GM19438 (cell line): ENCODE results near the gene CTXN3.
"Not testable (repeated sequence)": the region's sequence is repeated elsewhere in the genome, so short reads cannot be mapped to it uniquely, and the experiment has no call there.

ENCODE experiments used
- ATAC-seq: cut with Tn5 transposase; IDR thresholded peaks from one replicate; pipeline ENCODE4 v1.9.1; 2021; ENCODE audit warnings: low read depth; ENCODE audit not compliant: unreplicated experiment

CTXN3 gene

DNA sequence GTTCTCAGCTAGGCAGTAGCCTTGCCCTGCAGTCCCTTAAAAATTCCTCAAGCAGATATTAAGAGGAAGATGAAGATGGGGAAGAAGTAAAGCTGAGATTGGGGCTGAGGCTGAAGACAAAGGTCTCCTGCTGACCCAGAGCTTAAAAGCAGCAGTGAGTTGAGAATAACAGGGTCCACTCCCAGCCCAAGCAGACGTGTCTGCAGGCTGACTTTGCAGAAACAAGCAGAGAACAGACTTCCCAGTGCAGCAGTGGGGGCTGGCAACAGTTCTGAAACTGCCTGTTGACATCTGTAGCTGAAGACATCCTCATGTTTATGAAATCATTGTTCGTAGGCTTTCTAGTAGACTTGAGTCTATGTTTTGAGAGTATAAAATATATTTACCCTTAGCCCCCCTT, 1.1 kb downstream of the CTXN3 start:
- ATAC-seq: no peak

- no peak for ATAC-seq
Measured at GRCh38 chr5:127650649-127651048, 1.8 kb downstream of the CTXN3 start.

DNA sequence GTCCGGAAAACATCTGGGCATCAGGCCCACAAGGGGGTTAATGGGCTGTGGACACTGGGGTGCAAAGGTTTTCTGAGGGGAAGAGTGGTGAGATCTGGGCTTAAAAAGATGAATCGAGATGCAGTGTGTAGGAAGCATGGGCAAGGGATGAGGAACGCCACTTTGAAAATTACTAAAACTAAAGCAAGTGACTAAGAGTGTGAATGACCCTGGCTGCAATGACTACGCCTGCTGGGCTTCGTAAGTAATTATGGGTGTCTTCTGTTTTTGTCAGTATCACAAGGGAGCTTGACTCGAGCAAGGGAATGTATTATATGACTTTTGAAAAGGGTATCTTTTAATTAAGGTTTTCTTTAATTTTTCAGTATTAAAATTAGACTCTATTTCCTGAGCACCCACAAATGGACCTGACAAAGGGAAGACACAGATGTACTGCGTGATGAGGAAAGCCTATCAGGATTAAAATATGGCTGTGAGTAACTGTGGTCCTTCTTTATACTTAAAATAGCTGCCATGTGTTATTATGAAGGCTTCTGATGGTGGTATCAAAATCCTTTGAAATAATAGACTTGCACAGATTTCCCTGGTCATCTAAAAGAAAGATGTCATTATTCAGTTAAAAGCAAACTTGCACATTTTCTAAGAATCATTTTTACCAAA, 4.2 kb downstream of the CTXN3 start:
- no peak for ATAC-seq

DNA sequence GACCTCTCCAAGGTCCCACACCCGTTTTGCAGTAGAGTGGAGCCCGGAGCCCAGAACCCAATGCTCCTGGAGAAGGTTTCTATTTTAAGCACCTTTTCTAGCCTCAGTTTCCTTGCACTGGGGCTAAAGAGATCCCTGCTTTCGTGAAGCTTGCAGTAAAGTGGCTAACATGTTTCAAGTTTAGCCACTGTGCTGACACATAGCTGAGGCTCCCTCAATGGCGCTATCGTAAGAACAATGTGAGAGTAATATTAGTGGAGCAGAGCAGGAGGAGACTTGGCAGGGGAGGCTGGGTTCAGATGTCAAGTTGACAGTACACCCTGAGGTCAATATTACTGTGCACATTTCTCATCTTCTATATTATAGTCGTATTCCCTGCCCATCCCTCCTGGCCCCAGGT, 7.9 kb downstream of the CTXN3 start:
- no peak for ATAC-seq

DNA sequence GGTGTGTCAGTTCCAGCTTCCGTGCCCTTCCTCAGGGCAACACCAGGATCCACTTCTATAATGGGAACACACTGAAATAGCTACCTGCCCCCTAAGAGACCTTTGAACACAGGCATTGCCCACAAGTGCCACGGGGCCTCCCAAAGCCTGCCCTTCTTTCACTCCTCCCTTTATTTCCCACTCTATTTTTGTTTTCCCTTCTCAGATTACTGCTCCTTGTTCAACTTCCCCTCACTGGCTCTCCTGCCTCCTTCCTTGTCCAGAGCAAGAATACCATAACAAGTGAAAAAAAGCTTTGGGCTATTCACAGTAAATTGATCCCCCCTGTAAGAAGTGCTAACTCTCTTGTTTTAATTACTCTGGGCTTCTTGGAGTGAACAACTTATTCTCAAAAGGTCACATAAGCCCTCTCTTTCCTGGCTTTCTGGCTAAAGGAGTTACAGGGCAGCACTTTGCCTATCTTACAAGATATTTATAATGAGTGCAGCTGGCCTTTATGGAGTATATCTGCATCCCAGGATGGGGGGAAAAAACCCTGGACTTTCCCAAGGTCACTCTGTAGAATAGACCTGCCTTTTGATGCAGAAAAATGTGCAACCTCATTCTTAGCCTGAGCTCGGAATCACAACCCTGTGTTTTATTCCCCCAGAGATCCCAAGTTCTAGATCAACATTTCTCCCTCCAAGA, 11.3 kb downstream of the CTXN3 start:
- ATAC-seq: no peak

DNA sequence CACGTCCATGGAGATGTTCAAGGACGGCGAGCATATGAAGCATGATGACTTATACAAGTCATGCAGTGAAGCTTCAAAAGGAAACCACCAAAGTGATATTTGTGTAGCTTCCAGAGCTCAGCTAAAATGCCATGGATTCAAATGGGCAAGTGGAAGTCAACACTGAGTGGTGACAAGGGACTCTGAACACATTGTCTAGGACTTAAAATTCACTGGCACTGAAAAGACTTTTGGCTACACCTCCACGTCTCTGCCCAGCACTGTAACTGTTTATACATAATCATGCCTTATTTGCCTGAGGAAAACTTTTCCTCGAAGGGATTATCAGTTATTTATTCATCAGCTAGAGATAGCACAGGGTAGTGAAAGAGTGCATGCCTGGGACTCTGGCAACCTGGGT, 15.2 kb downstream of the CTXN3 start:
- no peak for ATAC-seq

DNA sequence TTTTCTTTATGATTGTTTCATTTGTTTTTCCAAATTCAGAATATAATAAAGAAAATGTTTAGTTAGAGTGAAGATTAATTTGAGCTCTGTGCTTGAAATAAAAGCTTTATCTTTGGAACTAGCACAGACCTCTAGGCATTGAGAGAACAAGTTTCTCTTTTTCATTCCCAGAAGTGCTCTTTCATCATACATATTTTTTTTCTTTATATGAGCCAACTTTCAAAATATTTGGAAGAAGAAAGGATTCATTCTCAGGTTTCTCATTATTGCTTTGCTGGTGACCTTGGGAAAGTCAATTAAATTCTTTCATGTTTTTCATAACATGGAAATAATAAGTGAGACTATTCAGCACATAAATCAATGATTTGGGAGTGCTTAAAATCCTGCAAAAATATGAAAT, 16.8 kb downstream of the CTXN3 start:
- ATAC-seq: no peak

GRCh38 chr5:127666043-127666716, 17.3 kb downstream of the CTXN3 start:
- ATAC-seq: no peak

GRCh38 chr5:127667926-127668325, 19.0 kb downstream of the CTXN3 start:
- no peak for ATAC-seq

GRCh38 chr5:127671218-127671617, 22.3 kb downstream of the CTXN3 start:
- no peak for ATAC-seq

- no peak for ATAC-seq
Measured at GRCh38 chr5:127673117-127673800, 24.4 kb downstream of the CTXN3 start.

GRCh38 chr5:127676951-127677350, 28.1 kb downstream of the CTXN3 start:
- ATAC-seq: not testable (repeated sequence)

- not testable (repeated sequence) for ATAC-seq
Measured at GRCh38 chr5:127679691-127680330, 30.9 kb downstream of the CTXN3 start.

GRCh38 chr5:127680595-127680994, 31.7 kb downstream of the CTXN3 start:
- ATAC-seq: no peak

- no peak for ATAC-seq
Measured at GRCh38 chr5:127683008-127683407, 34.1 kb downstream of the CTXN3 start.

DNA sequence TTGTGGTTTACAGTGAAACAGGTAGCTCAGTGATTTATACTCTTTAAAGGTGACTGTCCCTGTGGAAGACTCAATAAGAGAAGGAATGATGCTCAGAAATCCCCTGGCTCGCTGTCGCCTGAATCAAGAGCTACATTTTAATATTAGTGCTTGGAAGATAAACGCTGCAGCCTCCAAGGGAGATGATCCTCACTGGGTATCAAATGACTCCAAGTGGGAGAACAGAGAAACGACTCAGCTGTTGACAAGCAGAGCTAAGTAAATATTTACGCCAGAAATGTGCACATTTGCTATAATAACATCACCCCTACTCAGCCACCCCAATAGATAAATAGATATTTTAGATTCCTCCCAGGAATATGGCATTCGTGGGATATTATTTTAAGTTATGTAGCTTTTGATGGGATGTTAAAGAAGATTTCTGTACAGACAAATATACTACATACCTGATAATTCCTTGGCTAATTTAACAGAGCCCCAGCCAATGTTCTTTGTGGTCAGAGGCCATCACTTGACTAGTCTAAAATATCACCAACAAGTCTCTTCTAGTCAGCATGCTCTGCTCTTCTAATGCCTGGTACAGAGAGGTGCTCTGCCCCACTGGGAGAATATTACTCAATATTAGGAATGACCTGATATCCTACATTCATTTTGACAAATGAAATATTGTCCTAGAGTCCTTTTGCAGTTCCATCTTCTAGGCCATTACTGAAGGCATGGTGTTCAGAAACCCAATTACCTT, 36.0 kb downstream of the CTXN3 start:
- no peak for ATAC-seq

GRCh38 chr5:127685662-127686061, 36.8 kb downstream of the CTXN3 start:
- no peak for ATAC-seq

DNA sequence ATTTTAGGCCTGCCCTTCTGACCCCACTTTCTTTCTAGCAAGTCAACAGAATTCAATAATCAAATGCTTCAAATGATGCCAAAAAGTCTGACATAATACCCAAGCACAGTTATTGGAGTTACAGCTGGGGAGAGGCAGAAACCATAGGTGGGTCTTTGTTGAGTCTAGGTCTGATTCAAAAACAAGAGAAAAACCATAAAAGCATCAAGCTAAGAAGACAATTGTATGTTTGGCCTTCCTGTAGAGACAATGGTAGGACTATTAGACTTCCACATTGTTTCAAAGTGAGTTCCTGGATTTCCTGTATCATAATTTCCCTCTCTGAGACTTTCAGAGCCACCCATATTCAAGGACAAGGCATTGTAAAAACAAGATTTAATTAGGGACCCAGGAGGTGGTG, 37.5 kb downstream of the CTXN3 start:
- no peak for ATAC-seq

DNA sequence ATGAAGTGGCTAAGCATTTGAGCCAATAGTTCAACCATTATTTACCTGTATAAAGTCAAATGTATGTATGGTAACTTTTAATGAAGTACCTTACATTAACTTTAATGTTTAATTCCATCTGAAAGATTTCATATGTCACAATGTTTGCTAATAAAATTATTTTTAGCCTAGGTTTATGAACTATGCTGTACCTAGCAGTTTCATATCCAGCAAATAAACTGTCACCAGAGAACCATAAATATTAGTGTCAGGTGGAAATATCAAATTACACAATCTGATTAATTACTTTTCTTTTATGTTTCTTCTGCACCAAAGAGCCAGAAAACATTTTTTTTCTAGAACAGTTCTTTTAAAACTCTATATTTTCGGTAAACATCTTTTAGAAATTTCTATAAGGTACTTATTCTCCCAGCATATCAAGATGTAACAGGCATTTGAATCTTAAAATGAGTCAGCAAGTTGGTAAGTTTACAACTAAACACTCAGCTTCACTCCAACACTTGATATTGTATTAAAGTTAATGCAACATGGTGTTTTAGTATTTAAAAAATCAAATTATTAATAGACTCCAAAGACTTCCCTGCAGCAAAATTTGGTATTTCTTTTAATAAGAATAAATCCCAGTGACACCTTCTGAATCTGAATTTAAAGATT, 45.8 kb downstream of the CTXN3 start:
- ATAC-seq: no peak

DNA sequence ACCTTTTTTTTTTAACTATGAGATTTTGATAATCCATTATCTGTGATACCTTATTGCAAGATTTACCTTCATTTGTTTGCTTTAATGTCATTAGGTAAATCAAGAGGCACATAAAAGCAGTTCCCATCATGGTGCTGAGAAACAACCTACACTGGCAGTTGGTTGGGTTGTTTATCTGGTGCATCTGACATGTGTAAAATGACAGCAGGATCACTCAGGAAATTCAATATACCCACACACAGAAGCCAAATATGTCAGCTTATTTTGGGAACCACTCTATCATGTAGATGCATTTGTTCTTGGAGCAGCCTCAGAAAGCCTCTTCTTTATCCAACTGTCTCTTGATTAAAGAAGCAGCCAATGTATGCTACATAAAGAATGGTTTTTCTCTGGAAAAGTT, 46.5 kb downstream of the CTXN3 start:
- no peak for ATAC-seq
